A172 (cell line): ENCODE measurements around the gene SLC5A2. TPM values are rescaled to one million over a fixed set of nuclear protein-coding genes. Genes with fewer than 3 reads are reported as not detected.
"Not testable (repeated sequence)": the region's sequence is repeated elsewhere in the genome, so short reads cannot be mapped to it uniquely, and the experiment has no call there.

Experiments used
- DNase-seq: peaks from one replicate; pipeline ENCODE4 v3.0.0-alpha.2; 2015; ENCODE audit warnings: low spot score
- total RNA-seq: library from RNA; depleted of rRNA; stranded (reverse); fragments of >200 nt; shearing (Covaris generic); gene quantifications from 2 replicates; pipeline ENCODE4 v1.2.3, GENCODE V29; 2014

The SLC5A2 gene
- total RNA-seq, 1 experiment from 2014 or later: not detected

DNA sequence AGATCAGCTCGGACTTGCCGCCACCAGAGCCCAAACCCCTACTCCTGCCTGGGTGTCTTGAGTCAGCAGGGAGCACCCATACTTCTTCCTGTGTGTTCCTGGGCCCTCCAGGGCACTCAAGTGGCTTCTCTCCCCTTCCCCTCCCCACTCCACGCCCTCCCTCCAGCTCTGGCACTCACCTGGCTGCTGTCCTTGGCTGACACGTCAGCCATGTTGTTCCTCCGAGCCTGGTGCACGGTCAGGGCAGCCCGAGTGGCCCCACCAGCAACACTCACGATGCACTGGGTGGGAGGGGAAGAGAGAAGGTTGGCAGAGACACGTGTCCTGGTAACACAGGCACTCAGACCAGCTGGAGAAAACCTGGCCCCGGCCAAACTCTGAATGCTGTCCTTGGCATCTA lies 13.7 kb downstream of the SLC5A2 start:
- DNase-seq: no peak

GRCh38 chr16:31498493-31498892 lies 15.6 kb downstream of the SLC5A2 start:
- DNase-seq: no peak

DNA sequence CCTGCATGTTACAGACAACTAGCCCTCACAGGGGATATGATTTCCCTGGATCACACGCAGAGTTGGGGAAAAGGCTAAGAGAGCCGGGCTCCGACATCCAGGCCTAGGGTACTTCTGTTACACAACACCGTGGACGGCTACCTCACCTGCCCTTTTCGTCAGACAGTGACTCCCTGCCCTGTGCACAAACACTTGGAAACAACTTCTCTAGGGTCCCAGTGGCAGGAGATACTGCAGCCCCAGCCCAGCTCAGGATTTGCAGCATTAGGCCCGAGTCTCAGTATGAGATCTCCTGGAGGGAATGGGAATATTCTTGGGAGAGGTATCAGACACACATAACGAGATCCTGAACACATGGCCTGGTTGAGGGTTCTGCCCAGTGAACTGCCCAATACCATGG lies 17.0 kb downstream of the SLC5A2 start:
- DNase-seq: no peak

DNA sequence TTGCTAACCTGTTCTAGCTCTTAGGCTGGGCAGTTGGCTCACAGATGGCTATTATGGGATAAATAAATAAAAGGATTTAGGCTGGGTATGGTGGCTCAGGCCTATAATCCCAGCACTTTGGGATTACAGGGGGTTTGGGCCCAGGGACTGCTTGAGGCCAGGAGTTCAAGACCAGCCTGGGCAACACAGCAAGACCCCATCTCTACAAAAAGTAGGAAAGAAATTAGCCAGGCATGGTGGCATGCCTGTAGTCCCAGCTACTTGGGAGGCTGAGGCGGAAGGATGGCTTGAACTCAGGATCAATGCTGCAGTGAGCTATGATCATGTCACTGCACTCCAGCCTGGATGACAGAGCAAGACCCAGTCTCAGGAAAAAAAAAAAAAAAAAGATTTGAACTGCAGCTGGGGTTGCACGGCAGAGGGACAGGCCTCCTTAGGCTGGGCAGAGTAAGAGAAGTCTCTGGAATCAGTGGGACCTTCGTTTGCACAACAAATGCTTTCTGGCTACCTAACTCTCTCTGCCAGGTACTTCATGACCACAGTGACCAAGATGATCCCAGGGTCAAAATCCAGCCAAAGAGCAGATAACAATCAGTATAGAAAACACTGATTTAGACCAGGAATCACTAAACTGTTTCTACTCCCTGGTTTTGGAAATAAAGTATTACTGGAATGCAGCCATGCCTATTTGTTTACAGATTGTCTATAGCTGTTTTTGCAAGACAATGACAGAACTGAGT lies 18.5 kb downstream of the SLC5A2 start:
- no peak for DNase-seq

GRCh38 chr16:31501966-31502348 lies 19.0 kb downstream of the SLC5A2 start:
- no peak for DNase-seq

DNA sequence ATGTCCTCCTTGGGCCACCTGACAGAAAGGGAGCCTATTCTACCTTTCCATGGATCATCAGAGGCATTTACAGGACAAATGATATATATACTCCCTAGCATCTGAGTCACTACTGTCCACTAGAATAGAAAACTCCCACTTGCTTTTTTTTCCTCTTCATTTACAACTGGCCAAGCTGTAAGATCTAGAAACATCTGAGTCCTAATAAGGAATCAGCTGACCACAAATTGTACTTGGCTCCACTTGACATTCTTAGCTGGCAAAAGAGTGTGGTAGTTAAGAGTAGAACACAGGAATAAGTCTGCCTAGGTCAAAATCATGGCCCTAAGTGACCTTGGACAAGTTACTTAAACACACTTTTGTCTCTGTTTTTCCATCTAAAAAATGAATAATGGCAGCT lies 20.1 kb downstream of the SLC5A2 start:
- no peak for DNase-seq

DNA sequence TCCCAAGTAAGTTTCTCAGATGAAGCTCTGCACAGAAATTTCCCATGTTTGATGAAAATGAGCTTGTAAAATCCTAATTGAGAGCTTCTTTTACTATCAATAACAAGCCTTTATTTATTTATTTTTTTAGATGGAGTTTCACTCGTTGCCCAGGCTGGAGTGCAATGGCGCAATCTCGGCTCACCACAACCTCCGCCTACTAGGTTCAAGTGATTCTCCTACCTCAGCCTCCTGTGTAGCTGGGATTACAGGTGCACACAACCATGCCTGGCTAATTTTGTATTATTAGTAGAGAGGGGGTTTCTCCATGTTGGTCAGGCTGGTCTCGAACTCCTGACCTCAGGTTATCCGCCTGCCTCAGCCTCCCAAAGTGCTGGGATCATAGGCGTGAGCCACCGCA lies 20.6 kb downstream of the SLC5A2 start:
- DNase-seq: not testable (repeated sequence)

DNA sequence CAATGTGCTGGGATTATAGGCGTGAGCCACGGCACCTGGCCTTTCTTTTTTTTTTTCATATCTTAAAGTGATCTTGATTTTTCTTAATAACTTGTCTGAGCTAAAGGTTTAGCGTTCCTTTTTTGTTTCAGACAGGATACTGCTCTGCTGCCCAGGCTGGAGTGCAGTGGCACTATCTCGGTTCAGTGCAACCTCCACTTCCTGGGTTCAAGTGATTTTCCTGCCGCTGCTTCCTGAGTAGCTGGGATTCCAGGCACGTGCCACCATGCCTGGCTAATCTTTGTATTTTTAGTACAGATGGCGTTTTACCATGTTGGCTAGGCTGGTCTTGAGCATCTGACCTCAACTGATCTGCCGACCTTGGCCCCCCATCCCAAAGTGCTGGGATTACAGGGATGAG lies 21.2 kb downstream of the SLC5A2 start:
- DNase-seq: no peak

DNA sequence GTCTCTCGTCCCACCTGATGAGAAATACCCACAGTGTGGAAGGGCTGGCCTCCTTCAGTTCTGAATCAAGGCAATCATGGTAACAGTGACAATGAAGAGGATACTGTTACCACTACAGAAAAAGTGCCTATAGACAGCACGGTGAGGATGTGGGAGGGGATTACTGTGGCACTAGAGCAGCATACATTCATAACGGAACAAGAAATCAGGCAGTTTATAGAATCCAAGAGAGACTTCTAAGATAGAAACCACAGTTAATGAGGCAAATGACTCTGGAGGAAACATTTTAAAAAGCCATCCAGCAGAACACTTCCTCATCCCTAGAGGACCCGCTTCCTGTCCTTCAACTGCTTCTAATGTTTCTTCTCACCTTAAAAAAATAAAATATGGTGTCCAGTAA lies 22.6 kb downstream of the SLC5A2 start:
- DNase-seq: no peak

- no peak for DNase-seq
Measured at GRCh38 chr16:31507617-31507928, 24.6 kb downstream of the SLC5A2 start.

- DNase-seq: peak; percentile 74
Measured at GRCh38 chr16:31507929-31508705, 25.2 kb downstream of the SLC5A2 start, which contains the start of gene RUSF1. RUSF1 (minus strand) TSS chr16:31508391; CDS start chr16:31508373, 18 bp downstream.

DNA sequence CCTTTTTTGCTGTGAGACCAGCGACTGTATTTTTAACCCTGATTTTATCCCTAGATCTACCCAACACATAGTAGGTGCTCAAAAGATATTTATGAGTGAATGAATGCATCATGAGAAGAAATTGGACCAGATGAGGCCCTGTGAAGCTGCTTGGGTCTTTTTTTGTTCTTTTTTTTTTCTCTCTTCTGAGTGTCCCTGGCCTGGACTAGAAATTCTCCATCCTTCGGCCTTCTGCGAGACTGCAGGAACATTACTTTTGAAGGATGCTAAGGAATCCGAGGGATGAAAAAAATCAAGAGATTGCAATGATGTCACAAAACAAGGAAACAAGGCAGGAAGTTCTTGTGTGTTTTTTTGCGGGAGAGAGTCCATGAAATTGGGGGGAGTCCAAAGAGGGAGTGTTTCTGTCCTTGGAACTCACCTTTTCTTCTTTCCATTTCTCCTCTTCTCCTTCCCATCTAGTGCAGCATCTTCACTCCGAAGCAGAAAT lies 25.8 kb downstream of the SLC5A2 start:
- peak; percentile 21 for DNase-seq

DNA sequence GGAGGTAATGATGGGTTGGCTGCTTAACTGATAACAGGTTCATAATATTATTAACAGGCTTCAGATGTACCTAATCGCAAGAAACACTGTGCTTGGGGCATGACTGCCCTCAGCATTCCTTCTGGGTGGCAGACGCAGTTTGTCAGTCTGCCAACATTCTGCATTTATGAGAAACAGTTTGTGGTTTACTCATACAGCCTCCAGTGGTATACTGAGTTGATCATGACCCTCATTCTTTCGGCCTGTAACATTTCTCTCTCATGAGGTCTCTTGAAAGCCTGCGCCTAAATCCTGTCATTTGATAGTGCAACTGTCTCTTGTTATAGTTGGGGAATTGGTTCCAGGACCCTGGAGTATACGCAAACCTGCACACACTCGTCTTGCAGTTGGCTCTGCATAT lies 30.2 kb downstream of the SLC5A2 start:
- peak; percentile 63 for DNase-seq

- DNase-seq: no peak
Measured at GRCh38 chr16:31513884-31514283, 31.0 kb downstream of the SLC5A2 start.

DNA sequence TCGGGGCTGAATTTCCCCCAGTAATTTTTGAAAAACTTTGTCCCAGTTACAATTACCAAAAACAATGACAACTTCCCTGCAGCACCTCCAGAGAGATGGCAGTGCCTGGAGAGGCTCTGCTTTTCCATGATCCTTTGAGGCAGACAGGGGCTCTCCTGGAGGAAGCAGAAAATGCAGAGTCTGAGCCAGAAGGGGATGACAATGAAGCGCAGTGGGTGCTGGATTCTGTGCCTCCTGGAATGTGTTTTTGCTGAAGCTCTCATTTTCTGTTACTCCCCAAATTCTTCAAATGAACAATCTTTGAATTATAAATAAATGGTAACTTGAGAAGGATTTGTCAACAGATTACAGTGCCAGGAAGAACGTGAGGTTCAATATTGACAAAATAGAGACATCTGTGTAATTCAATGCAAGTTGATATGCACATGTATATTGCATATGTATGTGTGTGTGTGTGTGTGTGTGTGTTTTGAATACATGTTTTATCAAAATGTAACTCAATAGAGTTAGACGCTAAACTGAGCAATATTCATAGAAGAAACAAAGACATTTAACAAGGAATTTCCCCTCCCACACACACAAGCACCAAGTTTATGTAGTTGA lies 35.0 kb downstream of the SLC5A2 start:
- DNase-seq: no peak

DNA sequence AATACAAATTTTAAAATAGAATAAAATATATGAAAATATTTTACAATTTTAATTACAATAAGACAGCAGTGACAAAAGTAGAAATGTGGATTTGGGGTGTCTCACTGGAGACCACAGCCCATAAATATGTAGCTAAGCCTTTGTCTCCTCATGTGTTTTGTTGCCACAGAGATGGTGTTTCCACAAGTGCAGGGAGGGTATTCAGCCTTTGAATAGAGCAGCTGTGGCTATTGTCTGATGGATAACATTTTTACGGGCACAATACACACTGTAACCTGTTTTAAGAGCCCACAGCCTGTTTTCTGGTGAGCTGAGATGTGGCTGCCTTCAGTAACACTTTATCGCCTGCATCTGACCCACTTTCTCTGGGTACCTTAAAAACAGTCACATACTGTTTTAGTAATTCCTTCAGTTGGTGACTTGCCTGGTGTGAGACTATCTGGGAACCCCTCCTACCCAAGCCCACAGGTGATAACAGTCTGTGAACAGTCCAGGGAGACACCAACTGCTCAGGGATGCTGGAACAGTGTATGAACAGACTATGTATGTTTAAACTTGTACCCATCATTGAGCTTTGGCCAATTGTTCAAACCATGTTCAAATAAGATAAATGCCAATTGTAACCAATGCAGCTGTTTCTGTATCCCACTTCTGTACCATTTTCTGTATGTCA lies 37.0 kb downstream of the SLC5A2 start:
- DNase-seq: no peak

- no peak for DNase-seq
Measured at GRCh38 chr16:31521368-31521767, 38.4 kb downstream of the SLC5A2 start.

DNA sequence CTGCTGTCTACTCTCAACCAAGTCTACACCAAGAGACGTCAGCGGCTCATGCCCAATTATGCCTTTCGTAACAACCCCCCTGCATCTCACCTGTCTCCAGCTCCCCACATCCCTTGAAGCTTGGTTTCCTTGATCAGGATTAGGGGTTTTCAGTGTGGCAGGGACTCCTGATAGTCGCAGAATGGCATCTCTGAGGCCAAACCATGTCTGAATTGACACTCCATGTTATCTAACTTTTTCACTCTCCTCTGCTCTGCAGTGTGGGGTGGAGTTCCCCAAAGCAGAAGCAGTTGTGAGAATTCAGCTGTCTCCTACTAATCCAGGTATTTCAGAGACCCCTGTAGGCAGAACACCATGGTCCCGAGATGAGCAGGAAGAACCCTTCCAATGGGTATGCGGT lies 39.1 kb downstream of the SLC5A2 start:
- DNase-seq: no peak

GRCh38 chr16:31523768-31524167 lies 40.8 kb downstream of the SLC5A2 start:
- DNase-seq: not testable (repeated sequence)

GRCh38 chr16:31525113-31525512 lies 42.2 kb downstream of the SLC5A2 start:
- DNase-seq: no peak

DNA sequence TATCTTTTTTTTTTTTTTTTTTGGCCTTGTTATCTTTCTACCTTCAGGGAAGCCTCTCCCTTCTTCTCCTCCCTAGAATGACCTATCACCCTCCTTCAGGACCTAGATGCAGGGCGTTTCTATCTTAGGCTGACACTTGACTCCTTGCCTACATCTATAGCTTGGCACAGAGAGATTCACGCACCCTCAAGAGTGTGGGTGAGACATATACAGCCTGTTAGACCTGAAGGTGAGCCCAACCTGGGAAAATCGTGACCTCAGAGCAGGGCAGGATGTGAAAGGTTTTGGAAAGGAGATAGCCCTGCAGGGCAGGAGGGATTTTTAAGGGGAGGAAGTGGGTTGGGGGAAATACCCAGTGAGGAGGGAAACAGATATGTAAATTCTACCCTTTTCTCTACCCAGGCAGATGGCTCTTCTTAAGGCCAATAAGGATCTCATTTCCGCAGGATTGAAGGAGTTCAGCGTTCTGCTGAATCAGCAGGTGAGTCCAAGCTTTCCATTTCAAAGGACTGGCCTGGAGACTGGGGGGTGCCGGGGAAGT lies 44.9 kb downstream of the SLC5A2 start, which contains the start of gene AHSP:
Gene AHSP, plus strand, starts transcription at position 167 of the 541 bp plus-strand sequence. Its CDS starts 240 bp downstream, at position 407.
- DNase-seq: no peak
